Calu3 (cell line): ENCODE results near the gene SMTNL2. TPM values are rescaled to one million over a fixed set of nuclear protein-coding genes. Genes with fewer than 3 reads are reported as not detected.

Experiments
- BruUV-seq: library from RNA; stranded (reverse); fragments of 400-500 nt; replicated peaks from 2 replicates; lab custom pipeline; 2021; lab: Mats Ljungman, UMichigan
- CTCF ChIA-PET: fragments of 300-600 bp; sonication (Branson Sonifier 250); formaldehyde crosslinking; loops from one replicate; lab custom pipeline; 2022; ENCODE audit warnings: antibody characterized with exemption; lab: Charles Lee
- DNase-seq: peaks from one replicate; pipeline ENCODE4 v3.0.0; 2022
- H3K27ac Mint-ChIP-seq: one replicate; pipeline ENCODE4 v1.8.0; 2022; ENCODE audit warnings: mixed read lengths; ENCODE audit not compliant: unreplicated experiment
- H3K27me3 Mint-ChIP-seq: one replicate; pipeline ENCODE4 v1.8.0; 2022; ENCODE audit warnings: mixed read lengths; ENCODE audit not compliant: unreplicated experiment
- H3K36me3 Mint-ChIP-seq: one replicate; pipeline ENCODE4 v1.8.0; 2022; ENCODE audit warnings: mild to moderate bottlenecking, moderate library complexity, mixed read lengths; ENCODE audit not compliant: insufficient read depth, unreplicated experiment
- H3K4me1 Mint-ChIP-seq: one replicate; pipeline ENCODE4 v1.8.0; 2022; ENCODE audit warnings: mild to moderate bottlenecking, low read depth, mixed read lengths; ENCODE audit not compliant: unreplicated experiment
- H3K4me3 Mint-ChIP-seq: one replicate; pipeline ENCODE4 v1.8.0; 2022; ENCODE audit warnings: mild to moderate bottlenecking, low read depth, moderate library complexity, mixed read lengths; ENCODE audit not compliant: unreplicated experiment
- H3K9me3 Mint-ChIP-seq: one replicate; pipeline ENCODE4 v1.8.0; 2022; ENCODE audit warnings: low read depth, mixed read lengths; ENCODE audit not compliant: unreplicated experiment
- CTCF ChIP-seq: fragments of 200-600 bp; IDR thresholded peaks from one replicate; pipeline ENCODE4 v1.8.0; 2022; ENCODE audit warnings: antibody characterized with exemption; ENCODE audit not compliant: unreplicated experiment
- intact Hi-C: fragments of 100-400 bp; cut with micrococcal nuclease; formaldehyde crosslinking; loops from one replicate; pipeline ENCODE4 v1.10.0; 2022; ENCODE audit not compliant: unreplicated experiment
- total RNA-seq: library from RNA; stranded (reverse); gene quantifications from 2 replicates; pipeline ENCODE4 v1.2.3, GENCODE V29; 2022

Gene SMTNL2
- total RNA-seq, 1 experiment from 2014 or later = not detected

DNA sequence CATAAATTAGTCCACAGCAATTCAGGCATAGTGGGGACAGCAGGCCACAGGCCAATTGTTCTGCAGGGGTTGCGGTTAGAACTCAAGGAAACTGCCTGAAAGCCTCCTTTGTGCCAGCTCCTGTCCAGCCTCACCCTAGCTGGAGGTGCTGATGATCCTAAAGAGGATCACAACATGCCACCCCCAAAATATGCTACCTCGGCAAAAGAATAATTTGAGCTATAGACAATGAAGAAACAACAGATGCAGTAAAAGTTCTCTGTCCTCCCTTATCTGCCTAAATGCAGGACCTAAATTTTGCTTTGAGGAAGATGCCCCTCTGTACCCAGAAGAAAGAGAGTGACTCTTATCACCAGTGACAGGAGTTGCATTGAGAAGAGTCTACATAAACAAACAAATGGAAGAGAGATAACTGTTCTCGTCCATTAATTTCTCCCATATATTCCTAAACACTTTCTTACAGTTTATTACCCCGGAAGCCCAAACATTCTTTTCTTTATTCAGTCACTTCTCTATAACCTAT, 42.5 kb downstream of the SMTNL2 start:
- H3K27ac Mint-ChIP-seq = no peak overlapping the region
- intact Hi-C loops = loop anchor here (1.0 to 5.0 kb wide), 2 partner anchors 61 to 204 kb away; no protein-coding TSS in a partner anchor
- BruUV-seq = no TSS peak
- no peaks in the 10 kb centered on the region for H3K36me3 Mint-ChIP-seq
- H3K27me3 Mint-ChIP-seq = peaks cover 17% of the 10 kb centered on the region
- H3K4me1 Mint-ChIP-seq = no peaks in the 10 kb centered on the region
- no peak for DNase-seq
- TF ChIP-seq CTCF = no peak
- H3K4me3 Mint-ChIP-seq = no peak overlapping the region
- CTCF ChIA-PET = interaction anchor here (0.7 kb wide), 3 partner anchors 18 to 910 kb away, joined by 3 read pairs; no protein-coding TSS in a partner anchor
- H3K9me3 Mint-ChIP-seq = no peaks in the 10 kb centered on the region

GRCh38 chr17:4631431-4631830, 47.1 kb downstream of the SMTNL2 start:
- no peak overlapping the region for H3K27ac Mint-ChIP-seq
- no peak for TF ChIP-seq CTCF
- CTCF ChIA-PET = no interaction called here
- H3K4me1 Mint-ChIP-seq = no peaks in the 10 kb centered on the region
- no peaks in the 10 kb centered on the region for H3K9me3 Mint-ChIP-seq
- peaks cover 49% of the 10 kb centered on the region for H3K27me3 Mint-ChIP-seq
- intact Hi-C loops = no loop called here
- no TSS peak for BruUV-seq
- H3K36me3 Mint-ChIP-seq = no peaks in the 10 kb centered on the region
- no peak for DNase-seq
- no peak overlapping the region for H3K4me3 Mint-ChIP-seq

DNA sequence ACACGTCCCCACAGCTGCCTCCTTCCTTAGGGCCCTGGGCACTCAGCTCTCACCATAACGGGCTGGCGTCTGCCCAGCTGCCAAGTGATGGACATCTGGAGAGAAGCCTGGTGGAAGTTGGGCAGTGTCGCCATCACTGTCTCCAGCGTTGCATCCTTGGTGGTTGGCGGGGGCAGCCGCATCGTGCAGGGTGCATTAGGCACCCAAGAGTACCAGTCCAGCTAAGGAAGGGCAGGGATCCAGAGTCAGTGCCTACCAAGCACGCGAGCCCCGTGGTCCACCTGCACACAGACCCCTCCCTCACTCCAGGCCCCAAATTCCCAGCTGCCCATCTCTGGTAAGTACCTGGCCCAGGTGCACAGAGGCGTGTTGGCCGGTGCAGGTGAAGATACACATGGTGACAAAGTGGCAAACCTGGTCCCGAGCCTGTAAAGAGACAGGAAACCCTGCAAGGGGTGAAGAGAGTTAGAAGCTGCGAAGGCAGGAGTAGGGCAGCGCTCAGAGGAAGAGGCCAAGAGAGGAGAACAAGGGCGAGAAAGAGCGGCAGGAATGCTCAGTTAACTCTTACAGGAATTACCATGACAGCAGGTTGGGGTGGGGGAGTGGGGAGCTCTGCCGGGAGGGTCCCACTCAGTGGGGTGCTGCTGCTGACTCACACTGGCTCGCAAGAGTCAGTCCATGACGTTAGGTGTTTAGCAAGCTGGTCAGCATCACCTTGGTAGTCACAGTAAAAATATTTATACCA, 47.7 kb downstream of the SMTNL2 start:
- no peak for TF ChIP-seq CTCF
- no TSS peak for BruUV-seq
- Mint-ChIP-seq H3K27ac (no peak overlapping the region), H3K4me3 (no peak overlapping the region), H3K9me3 (no peaks in the 10 kb centered on the region), H3K4me1 (no peaks in the 10 kb centered on the region), H3K36me3 (no peaks in the 10 kb centered on the region), H3K27me3 (peaks cover 49% of the 10 kb centered on the region)
- intact Hi-C loops = no loop called here
- DNase-seq = no peak
- CTCF ChIA-PET = interaction anchor here (1.0 kb wide), 1 partner anchor 53 kb away, joined by 5 read pairs; no protein-coding TSS in a partner anchor

GRCh38 chr17:4632581-4632920, 48.2 kb downstream of the SMTNL2 start:
- H3K27me3 Mint-ChIP-seq = peaks cover 50% of the 10 kb centered on the region
- H3K36me3 Mint-ChIP-seq = no peaks in the 10 kb centered on the region
- no peak for TF ChIP-seq CTCF
- CTCF ChIA-PET = interaction anchor here (1.0 kb wide), 1 partner anchor 53 kb away, joined by 5 read pairs; no protein-coding TSS in a partner anchor
- no peaks in the 10 kb centered on the region for H3K9me3 Mint-ChIP-seq
- intact Hi-C loops = no loop called here
- no TSS peak for BruUV-seq
- no peak for DNase-seq
- H3K4me3 Mint-ChIP-seq = no peak overlapping the region
- H3K4me1 Mint-ChIP-seq = no peaks in the 10 kb centered on the region
- H3K27ac Mint-ChIP-seq = no peak overlapping the region
